ENCODE results near the gene NOB1.

Gene NOB1

DNA sequence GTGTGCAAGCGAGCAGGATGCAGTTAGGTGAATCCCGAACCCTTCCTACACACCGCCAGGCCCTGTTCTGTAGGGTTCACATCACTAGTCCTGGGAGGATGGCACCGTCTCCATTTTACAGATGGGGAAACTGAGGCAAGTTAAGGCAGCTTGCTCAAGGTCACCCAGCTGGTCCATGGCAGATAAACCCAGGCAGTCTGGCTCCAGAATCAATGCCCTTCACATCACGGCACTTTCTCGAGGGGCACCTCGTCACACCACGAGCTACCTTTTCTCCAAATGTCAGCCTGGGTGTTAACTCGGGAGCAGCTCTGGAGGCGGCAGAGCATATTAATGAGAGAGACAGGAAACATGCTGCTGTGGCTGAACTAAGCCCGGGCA lies 9.5 kb downstream of the NOB1 start:
- Histone ChIP-seq H3K79me2 (ENCODE audit: insufficient read depth, low read length) (peaks cover 9% of the 10 kb centered on the region; the same call in 1 of the 2 replicates), H2AFZ (ENCODE audit: low read depth, low read length) (no peak overlapping the region), H3K27me3 (ENCODE audit: insufficient read depth, low read length, poor library complexity) (no peaks in the 10 kb centered on the region), H3K4me3 (ENCODE audit: low read depth in 1 of 2, low read length in 2 of 2) (no peak overlapping the region), H3K9ac (ENCODE audit: low read depth, low read length) (no peak overlapping the region), H3K4me1 (ENCODE audit: insufficient read depth, low read length) (no peaks in the 10 kb centered on the region), H3K4me2 (ENCODE audit: insufficient read depth, low read length) (no peak overlapping the region), H3K27ac (ENCODE audit: low read length) (no peak overlapping the region), H3K36me3 (ENCODE audit: insufficient read depth, low read length) (peaks cover 95% of the 10 kb centered on the region), H4K20me1 (ENCODE audit: insufficient read depth, low read length) (peaks cover 10% of the 10 kb centered on the region; the same call in 1 of the 2 replicates), H3K9me3 (ENCODE audit: insufficient read depth, low read length, severe bottlenecking) (no peaks in the 10 kb centered on the region)
- ATAC-seq (ENCODE audit: insufficient read depth, low read depth) (no peak), DNase-seq (no peak)
- TF ChIP-seq EZH2 (IDR thresholded peaks at IDR 0.05; ENCODE audit: borderline replicate concordance, low read depth, low read length, severe bottlenecking), result no peak
- TF ChIP-seq, protein P1, sequence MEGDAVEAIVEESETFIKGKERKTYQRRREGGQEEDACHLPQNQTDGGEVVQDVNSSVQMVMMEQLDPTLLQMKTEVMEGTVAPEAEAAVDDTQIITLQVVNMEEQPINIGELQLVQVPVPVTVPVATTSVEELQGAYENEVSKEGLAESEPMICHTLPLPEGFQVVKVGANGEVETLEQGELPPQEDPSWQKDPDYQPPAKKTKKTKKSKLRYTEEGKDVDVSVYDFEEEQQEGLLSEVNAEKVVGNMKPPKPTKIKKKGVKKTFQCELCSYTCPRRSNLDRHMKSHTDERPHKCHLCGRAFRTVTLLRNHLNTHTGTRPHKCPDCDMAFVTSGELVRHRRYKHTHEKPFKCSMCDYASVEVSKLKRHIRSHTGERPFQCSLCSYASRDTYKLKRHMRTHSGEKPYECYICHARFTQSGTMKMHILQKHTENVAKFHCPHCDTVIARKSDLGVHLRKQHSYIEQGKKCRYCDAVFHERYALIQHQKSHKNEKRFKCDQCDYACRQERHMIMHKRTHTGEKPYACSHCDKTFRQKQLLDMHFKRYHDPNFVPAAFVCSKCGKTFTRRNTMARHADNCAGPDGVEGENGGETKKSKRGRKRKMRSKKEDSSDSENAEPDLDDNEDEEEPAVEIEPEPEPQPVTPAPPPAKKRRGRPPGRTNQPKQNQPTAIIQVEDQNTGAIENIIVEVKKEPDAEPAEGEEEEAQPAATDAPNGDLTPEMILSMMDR (IDR thresholded peaks at IDR 0.05; ENCODE audit: borderline replicate concordance, extremely low read depth, low read length, poor library complexity, severe bottlenecking), result no peak

DNA sequence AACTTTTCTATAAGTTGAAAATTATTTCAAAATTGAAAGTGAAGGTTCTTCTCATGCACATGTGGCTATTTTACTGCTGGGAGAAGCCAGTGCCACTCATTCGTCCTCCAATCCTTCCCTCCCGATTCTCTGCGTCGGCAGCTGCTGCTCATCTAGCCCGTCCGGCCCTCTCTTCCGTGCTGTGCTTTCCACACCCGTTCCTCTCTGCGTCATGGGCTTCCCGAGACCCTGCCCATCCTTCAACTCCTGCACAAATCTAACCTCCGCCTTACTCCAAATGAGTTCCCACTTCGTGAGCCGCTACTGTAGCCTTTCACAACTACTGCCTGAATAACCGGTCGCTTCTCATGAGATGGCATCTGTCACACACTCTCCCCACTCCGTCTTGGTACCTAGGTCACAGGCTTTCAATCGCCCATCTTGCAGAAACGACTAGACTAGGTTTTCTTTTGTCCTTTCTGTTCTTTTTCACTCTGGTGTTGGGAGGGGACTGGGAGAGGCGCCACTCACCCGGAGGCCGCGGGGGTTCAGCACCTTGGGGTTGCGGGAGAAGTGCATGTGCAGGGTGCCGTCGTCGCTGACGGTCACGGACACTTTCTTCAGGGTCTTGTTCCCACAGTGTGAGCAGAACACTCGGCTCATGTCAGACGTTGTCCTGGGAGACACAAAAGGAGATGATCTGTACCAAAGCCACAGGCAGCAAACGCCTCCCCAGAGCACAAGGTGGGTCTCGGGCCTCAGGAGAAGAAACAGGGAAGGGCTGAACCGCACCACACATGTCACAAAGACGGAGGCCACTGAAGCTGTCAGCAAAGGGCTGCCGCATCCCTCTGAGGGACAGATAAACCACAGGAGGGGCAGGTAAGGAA lies 10.1 kb downstream of the NOB1 start:
- H3K9me3 ChIP-seq (ENCODE audit: insufficient read depth, low read length, severe bottlenecking), result no peaks in the 10 kb centered on the region
- no peak overlapping the region for H3K9ac ChIP-seq (ENCODE audit: low read depth, low read length)
- H3K36me3 ChIP-seq (ENCODE audit: insufficient read depth, low read length), result peaks cover 95% of the 10 kb centered on the region
- H3K79me2 ChIP-seq (ENCODE audit: insufficient read depth, low read length), result 0 out of 2 replicates have a peak, but pooled peaks cover 7% of the 10 kb centered on the region
- no peak for ATAC-seq (ENCODE audit: insufficient read depth, low read depth)
- no peak overlapping the region for H3K4me2 ChIP-seq (ENCODE audit: insufficient read depth, low read length)
- TF ChIP-seq, protein P1 (IDR thresholded peaks at IDR 0.05; ENCODE audit: borderline replicate concordance, extremely low read depth, low read length, poor library complexity, severe bottlenecking), result no peak
- TF ChIP-seq EZH2 (IDR thresholded peaks at IDR 0.05; ENCODE audit: borderline replicate concordance, low read depth, low read length, severe bottlenecking), result no peak
- no peaks in the 10 kb centered on the region for H3K27me3 ChIP-seq (ENCODE audit: insufficient read depth, low read length, poor library complexity)
- no peaks in the 10 kb centered on the region for H3K4me1 ChIP-seq (ENCODE audit: insufficient read depth, low read length)
- H3K4me3 ChIP-seq (ENCODE audit: low read depth in 1 of 2, low read length in 2 of 2), result no peak overlapping the region
- H3K27ac ChIP-seq (ENCODE audit: low read length), result no peak overlapping the region
- no peak overlapping the region for H2AFZ ChIP-seq (ENCODE audit: low read depth, low read length)
- DNase-seq, result no peak
- peaks cover 10% of the 10 kb centered on the region; the same call in 1 of the 2 replicates for H4K20me1 ChIP-seq (ENCODE audit: insufficient read depth, low read length)

DNA sequence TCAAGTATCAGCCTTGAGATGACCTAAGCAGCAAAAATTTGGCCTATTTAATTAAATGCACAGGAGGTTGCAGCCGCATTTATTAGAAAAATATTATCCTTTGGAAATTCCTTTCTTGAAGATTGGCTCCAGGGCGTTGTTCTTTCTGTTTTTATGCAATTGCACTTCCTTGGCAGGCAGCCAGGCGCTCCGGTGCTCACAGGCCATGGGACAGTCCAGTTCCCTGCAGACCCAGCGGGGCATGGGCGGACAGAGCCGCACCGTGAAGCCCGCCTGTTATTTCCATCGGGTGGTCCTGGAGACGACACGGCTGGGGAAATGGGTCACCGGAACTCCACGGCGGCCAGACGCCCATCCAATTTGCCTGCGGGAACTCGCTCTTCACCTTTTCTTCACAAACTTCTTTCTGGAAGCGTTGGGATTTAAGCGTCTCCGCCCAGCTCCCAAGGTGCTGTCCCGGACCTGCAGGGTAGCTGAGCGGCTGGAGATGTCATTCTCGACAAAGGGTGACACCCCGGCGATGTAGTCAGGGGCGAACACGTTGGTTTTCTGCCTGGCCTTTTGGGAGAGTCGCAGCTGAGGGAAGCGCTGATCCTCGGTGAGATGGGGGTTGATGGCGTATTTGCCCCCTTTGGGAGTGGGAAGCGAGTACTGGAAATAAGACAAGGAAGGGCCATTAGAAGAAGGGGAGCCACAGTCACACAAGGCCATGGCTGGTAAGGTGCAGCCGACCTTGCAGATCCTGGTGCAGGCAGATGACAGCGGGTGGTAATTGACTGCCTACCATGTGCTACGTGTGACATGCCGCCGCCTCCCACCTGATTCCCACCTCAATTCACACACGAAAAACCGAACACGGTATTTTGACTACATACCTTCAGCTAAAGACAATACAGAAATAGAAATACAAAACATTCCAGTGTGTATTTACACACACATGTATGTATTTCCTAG lies 12.5 kb downstream of the NOB1 start:
- Histone ChIP-seq H3K4me2 (ENCODE audit: insufficient read depth, low read length) (no peak overlapping the region), H3K36me3 (ENCODE audit: insufficient read depth, low read length) (peaks cover 73% of the 10 kb centered on the region), H3K79me2 (ENCODE audit: insufficient read depth, low read length) (0 out of 2 replicates have a peak, but pooled peaks cover 7% of the 10 kb centered on the region), H4K20me1 (ENCODE audit: insufficient read depth, low read length) (peaks cover 10% of the 10 kb centered on the region; the same call in 1 of the 2 replicates), H3K4me1 (ENCODE audit: insufficient read depth, low read length) (no peaks in the 10 kb centered on the region), H3K4me3 (ENCODE audit: low read depth in 1 of 2, low read length in 2 of 2) (no peak overlapping the region), H3K9ac (ENCODE audit: low read depth, low read length) (no peak overlapping the region), H3K9me3 (ENCODE audit: insufficient read depth, low read length, severe bottlenecking) (no peaks in the 10 kb centered on the region), H3K27ac (ENCODE audit: low read length) (no peak overlapping the region), H2AFZ (ENCODE audit: low read depth, low read length) (no peak overlapping the region), H3K27me3 (ENCODE audit: insufficient read depth, low read length, poor library complexity) (no peaks in the 10 kb centered on the region)
- DNase-seq (no peak), ATAC-seq (ENCODE audit: insufficient read depth, low read depth) (no peak)
- TF ChIP-seq, protein P1 (IDR thresholded peaks at IDR 0.05; ENCODE audit: borderline replicate concordance, extremely low read depth, low read length, poor library complexity, severe bottlenecking), result no peak
- TF ChIP-seq EZH2 (IDR thresholded peaks at IDR 0.05; ENCODE audit: borderline replicate concordance, low read depth, low read length, severe bottlenecking), result no peak
